Memory B cell (primary cell): Measurements from ENCODE around the gene RFPL4AL1.
A peak's percentile ranks its signal among the peaks of the same experiment; 100 is the strongest.
"Not testable (repeated sequence)": the region's sequence is repeated elsewhere in the genome, so short reads cannot be mapped to it uniquely, and the experiment has no call there.

Source experiments
- ATAC-seq: fragments of 150-1000 bp; cut with Tn5 transposase; 2 replicates; pipeline ENCODE4 v1.10.0; 2021; ENCODE audit warnings: low read depth, mild to moderate bottlenecking, moderate library complexity
- DNase-seq, 2 donors: peaks; one replicate each; pipeline ENCODE4 v3.0.0; 2022; ENCODE audit warnings: low spot score in 2 of 2
- H3K27ac Mint-ChIP-seq: one replicate; pipeline ENCODE4 v1.8.0; 2022; ENCODE audit warnings: mild to moderate bottlenecking, moderate library complexity, mixed read lengths
- H3K27me3 Mint-ChIP-seq: one replicate; pipeline ENCODE4 v1.8.0; 2022; ENCODE audit warnings: mixed read lengths
- H3K36me3 Mint-ChIP-seq: one replicate; pipeline ENCODE4 v1.8.0; 2022; ENCODE audit warnings: mild to moderate bottlenecking, mixed read lengths
- H3K4me1 Mint-ChIP-seq: one replicate; pipeline ENCODE4 v1.8.0; 2022; ENCODE audit warnings: mixed read lengths
- H3K4me3 Mint-ChIP-seq: one replicate; pipeline ENCODE4 v1.8.0; 2022; ENCODE audit warnings: mild to moderate bottlenecking, moderate library complexity, mixed read lengths
- H3K9me3 Mint-ChIP-seq: one replicate; pipeline ENCODE4 v1.8.0; 2022; ENCODE audit warnings: mixed read lengths

The RFPL4AL1 gene

DNA sequence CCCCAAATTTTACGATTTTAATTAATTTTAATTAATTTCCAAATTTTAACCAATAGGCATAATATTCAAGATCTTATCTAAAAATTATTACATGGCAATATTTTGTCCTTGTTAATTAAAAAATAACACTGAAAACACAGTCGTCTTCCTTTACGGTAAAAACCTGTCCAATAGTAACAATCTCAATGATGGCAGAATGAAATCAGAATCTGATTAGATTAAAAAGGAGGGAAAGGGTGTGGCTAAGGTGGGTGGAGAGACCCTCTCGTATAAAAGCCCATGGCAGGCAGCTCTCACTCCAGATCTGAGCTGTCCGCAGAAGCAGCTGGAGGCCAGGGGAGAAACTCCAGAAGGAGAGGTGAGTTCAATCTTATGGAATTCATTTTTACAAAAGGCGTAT is at the start of gene RFPL4AL1:
RFPL4AL1 (plus strand) TSS at position 301 of the 400 bp plus-strand sequence. CDS start 2,687 bp downstream, outside the sequence.
- not testable (repeated sequence) for H3K9me3 Mint-ChIP-seq, DNase-seq, H3K27ac Mint-ChIP-seq, H3K36me3 Mint-ChIP-seq, H3K4me3 Mint-ChIP-seq, H3K4me1 Mint-ChIP-seq, ATAC-seq
- H3K27me3 Mint-ChIP-seq = peaks cover 13% of the 10 kb centered on the region

DNA sequence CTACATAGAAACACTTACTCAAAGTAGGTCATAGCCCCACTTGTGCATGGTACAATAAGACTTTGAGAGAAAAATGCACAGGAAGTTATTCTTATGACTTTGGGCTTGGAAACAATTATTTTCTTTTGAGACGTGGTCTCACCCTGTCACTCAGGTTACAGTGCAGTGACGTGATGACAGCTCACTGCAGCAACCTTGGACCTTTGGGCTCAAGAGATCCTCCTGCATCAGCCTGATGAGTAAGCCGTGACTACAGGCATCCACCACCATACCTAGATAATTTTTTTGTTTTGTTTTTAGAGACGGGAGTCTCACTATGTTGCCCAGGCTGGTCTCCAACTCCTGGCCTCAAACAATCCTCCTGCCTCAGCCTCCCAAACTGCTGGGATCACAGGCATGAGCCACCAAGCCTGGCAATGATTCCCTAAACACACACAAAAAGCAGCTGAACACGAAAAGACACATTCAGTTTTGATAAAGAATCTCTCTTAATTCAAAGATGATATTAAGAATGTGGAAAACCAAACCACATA is 48.6 kb upstream of the RFPL4AL1 start:
- DNase-seq = no peak
- H3K27me3 Mint-ChIP-seq = peaks cover 29% of the 10 kb centered on the region
- peaks cover 8% of the 10 kb centered on the region for H3K9me3 Mint-ChIP-seq
- no peaks in the 10 kb centered on the region for H3K4me1 Mint-ChIP-seq
- no peak for ATAC-seq
- H3K4me3 Mint-ChIP-seq = no peak overlapping the region
- no peaks in the 10 kb centered on the region for H3K36me3 Mint-ChIP-seq
- no peak overlapping the region for H3K27ac Mint-ChIP-seq

DNA sequence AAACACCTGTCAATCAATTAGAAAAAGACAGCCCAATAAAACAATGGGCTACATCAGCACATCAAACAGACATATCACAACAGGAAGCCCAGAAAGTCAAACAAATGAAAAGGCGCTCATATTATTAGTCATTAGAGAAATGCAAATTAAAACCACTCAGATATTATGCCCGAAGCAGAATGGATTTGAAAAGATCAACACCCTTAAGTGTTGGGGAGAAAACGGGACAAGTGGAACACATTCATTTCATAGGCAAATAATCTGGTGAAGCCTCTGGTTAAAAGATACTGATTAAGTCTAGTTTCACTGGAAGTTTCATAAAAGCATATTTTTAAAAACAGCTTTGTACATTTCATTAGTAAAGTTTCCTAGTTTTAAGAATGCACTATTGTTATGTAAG is 48.1 kb upstream of the RFPL4AL1 start:
- H3K9me3 Mint-ChIP-seq = peaks cover 8% of the 10 kb centered on the region
- no peak overlapping the region for H3K27ac Mint-ChIP-seq
- ATAC-seq = no peak
- H3K4me3 Mint-ChIP-seq = no peak overlapping the region
- no peaks in the 10 kb centered on the region for H3K36me3 Mint-ChIP-seq
- no peaks in the 10 kb centered on the region for H3K4me1 Mint-ChIP-seq
- peaks cover 32% of the 10 kb centered on the region for H3K27me3 Mint-ChIP-seq
- DNase-seq = no peak

DNA sequence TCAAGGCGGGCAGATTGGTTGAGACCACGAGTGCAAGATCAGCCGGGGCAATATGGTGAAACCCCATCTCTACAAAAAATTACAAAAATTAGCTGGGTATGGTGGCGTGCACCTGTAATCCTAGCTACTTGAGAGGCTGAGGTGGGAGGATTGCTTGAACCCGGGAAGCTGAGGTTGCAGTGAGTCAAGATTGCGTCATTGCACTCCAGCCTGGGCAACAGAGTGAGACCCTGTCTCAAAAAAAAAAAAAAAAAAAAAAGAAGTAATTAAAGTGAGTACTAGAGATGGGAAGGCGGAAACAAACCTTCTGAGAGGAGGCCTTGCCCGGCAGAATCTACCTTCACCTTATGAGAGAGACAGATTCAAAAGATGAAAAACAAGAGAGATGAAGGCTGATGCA is 45.4 kb upstream of the RFPL4AL1 start:
- no peaks in the 10 kb centered on the region for H3K4me1 Mint-ChIP-seq

DNA sequence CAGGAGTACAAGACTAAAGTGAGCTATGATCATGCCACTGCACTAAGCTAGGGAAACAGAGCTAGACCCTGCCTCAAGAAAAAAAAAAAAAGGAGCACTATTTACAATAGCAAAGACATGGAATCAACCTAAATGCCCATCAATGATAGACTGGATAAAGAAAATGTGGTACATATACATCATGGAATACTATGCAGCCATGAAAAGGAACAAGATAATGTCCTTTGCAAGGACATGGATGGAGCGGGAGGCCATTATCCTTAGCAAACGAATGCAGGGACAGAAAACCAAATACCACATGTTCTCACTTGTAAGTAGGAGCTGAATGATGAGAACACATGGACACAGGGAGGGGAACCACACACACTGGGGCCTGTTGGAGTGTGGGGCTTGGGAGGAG is 38.5 kb upstream of the RFPL4AL1 start:
- not testable (repeated sequence) for DNase-seq, ATAC-seq

More for the DNA sequence above, 45.4 kb upstream of the RFPL4AL1 start:
- H3K4me3 Mint-ChIP-seq = no peak overlapping the region
- ATAC-seq = no peak
- H3K27me3 Mint-ChIP-seq = peaks cover 22% of the 10 kb centered on the region
- DNase-seq = no peak
- no peak overlapping the region for H3K27ac Mint-ChIP-seq
- peaks cover 8% of the 10 kb centered on the region for H3K9me3 Mint-ChIP-seq
- no peaks in the 10 kb centered on the region for H3K36me3 Mint-ChIP-seq

DNA sequence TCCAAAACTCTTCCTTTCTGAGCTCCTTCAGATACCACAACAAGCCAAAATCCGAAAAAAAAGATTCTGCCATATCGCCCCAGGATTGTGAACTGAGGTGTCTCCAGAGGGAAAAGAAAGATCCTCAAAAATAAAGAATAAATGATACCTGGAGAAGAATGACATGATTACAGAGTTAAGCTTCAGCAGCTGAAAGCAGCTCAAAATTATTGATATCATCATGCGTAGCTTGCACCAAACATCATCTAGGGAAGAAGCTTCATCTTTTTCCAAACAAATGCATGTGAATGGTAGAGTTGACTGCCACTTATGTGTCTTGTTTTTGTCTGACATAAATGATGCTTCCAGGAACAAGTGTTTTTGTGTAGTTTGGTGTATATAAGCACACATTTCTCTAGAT is 30.6 kb upstream of the RFPL4AL1 start, which contains the start of gene NLRP9:
NLRP9 (minus strand) TSS at position 101 of the 400 bp plus-strand sequence; CDS start at position 73, 28 bp downstream.
- Mint-ChIP-seq H3K4me1 (no peaks in the 10 kb centered on the region), H3K9me3 (no peaks in the 10 kb centered on the region), H3K27me3 (peaks cover 12% of the 10 kb centered on the region), H3K27ac (no peak within 1 kb of the TSS), H3K4me3 (no peak within 1 kb of the TSS), H3K36me3 (no peaks in the 10 kb centered on the region)
- no peak for ATAC-seq
- no peak for DNase-seq

More for the DNA sequence above, 38.5 kb upstream of the RFPL4AL1 start:
- not testable (repeated sequence) for H3K27ac Mint-ChIP-seq, H3K27me3 Mint-ChIP-seq, H3K4me3 Mint-ChIP-seq, H3K4me1 Mint-ChIP-seq, H3K36me3 Mint-ChIP-seq, H3K9me3 Mint-ChIP-seq

DNA sequence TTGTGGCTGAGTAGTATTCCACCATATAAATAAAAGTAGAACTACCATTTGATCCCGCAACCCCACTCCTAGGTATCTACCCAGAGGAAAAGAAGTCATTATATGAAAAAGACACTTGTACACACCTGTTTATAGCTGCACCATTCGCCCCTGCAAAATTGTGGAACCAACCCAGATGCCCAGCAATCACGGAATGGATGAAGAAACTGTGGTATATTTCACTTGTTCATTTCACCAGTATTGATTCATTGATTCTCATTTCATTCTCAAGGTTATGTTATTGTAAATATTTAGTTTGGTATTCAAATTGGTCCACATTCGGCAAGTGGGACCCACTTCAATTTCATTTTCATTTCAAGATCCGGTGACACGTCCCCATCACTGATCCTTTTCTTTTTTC is 18.2 kb upstream of the RFPL4AL1 start:
- no peaks in the 10 kb centered on the region for H3K36me3 Mint-ChIP-seq
- ATAC-seq (no peak), DNase-seq (no peak)
- H3K4me3 Mint-ChIP-seq = no peak overlapping the region
- H3K9me3 Mint-ChIP-seq = no peaks in the 10 kb centered on the region
- peaks cover 5% of the 10 kb centered on the region for H3K27me3 Mint-ChIP-seq
- H3K27ac Mint-ChIP-seq = no peak overlapping the region
- no peaks in the 10 kb centered on the region for H3K4me1 Mint-ChIP-seq

DNA sequence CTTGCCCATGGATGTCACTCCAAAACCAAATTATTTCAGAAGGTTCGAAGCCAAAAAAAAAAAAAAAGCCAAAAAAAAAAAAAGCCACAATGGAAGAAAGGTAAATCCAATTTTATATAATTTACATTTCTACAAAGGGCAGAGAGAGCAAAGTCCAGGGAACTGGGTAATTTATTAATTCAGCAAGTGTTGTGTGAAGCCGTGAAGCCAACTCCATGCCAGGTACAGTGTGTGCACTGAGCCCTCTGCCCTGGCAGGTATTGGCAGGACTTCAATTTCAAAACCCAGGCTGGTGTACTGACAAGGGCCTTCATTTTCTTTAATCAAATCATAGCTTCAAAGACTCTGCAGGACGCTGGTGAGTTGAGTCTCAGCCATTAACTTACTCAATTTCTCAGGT is 15.5 kb upstream of the RFPL4AL1 start:
- peaks cover 10% of the 10 kb centered on the region for H3K27me3 Mint-ChIP-seq
- ATAC-seq = no peak
- H3K9me3 Mint-ChIP-seq = no peaks in the 10 kb centered on the region
- H3K27ac Mint-ChIP-seq = no peak overlapping the region
- no peaks in the 10 kb centered on the region for H3K36me3 Mint-ChIP-seq
- H3K4me1 Mint-ChIP-seq = no peaks in the 10 kb centered on the region
- H3K4me3 Mint-ChIP-seq = no peak overlapping the region
- DNase-seq = no peak

DNA sequence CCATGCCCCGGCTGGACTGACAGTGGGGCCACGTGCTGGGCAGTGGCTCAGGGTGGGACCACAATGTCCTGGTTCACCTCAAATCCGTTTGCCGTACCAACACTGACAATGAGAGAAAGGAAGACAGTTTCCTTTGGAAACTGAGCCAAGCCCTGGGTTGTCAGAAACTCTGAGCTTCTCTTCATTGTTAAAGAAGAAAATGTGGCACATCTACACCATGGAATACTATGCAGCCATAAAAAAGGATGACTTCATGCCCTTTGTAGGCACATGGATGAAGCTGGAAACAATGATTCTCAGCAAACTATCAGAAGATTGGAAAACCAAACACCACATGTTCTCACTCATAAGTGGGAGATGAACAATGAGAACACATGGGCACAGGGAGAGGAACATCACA is 12.1 kb upstream of the RFPL4AL1 start:
- DNase-seq, ATAC-seq, H3K4me1 Mint-ChIP-seq, H3K4me3 Mint-ChIP-seq, H3K9me3 Mint-ChIP-seq, H3K36me3 Mint-ChIP-seq, H3K27ac Mint-ChIP-seq: not testable (repeated sequence)
- H3K27me3 Mint-ChIP-seq = peaks cover 13% of the 10 kb centered on the region

DNA sequence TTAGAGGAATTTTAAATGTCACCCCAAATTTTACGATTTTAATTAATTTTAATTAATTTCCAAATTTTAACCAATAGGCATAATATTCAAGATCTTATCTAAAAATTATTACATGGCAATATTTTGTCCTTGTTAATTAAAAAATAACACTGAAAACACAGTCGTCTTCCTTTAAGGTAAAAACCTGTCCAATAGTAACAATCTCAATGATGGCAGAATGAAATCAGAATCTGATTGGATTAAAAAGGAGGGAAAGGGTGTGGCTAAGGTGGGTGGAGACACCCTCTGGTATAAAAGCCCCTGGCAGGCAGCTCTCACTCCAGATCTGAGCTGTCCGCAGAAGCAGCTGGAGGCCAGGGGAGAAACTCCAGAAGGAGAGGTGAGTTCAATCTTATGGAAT is 10.1 kb upstream of the RFPL4AL1 start, which contains the start of gene RFPL4A:
RFPL4A (plus strand) TSS at position 301 of the 400 bp plus-strand sequence. CDS start 2,704 bp downstream, outside the sequence.
- not testable (repeated sequence) for H3K4me3 Mint-ChIP-seq, DNase-seq, ATAC-seq, H3K27ac Mint-ChIP-seq, H3K4me1 Mint-ChIP-seq, H3K9me3 Mint-ChIP-seq, H3K36me3 Mint-ChIP-seq
- H3K27me3 Mint-ChIP-seq = peaks cover 10% of the 10 kb centered on the region

DNA sequence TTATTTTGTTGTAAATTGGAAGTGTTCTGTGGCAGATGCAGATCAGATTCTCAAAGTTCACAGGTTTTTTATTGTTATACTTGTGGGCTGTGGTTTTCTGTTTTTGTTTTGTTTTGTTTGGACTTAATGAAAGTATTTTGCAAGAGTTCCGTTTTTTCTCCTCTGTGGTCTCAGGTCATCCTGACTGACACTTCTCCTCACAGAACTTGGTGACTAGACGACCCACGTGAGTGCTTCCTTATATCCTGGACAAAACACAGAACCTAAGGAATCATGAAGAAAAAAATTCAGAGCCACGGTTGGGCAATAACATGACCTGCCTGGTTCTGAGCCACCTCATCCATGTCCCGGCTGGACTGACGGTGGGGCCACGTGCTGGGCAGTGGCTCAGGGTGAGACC is 2.5 kb upstream of the RFPL4AL1 start:
- peaks cover 14% of the 10 kb centered on the region for H3K27me3 Mint-ChIP-seq
- no peak for DNase-seq
- H3K4me1 Mint-ChIP-seq = no peaks in the 10 kb centered on the region
- no peak overlapping the region for H3K4me3 Mint-ChIP-seq
- ATAC-seq = no peak
- H3K9me3 Mint-ChIP-seq = peaks cover 7% of the 10 kb centered on the region
- no peaks in the 10 kb centered on the region for H3K36me3 Mint-ChIP-seq
- H3K27ac Mint-ChIP-seq = no peak overlapping the region

DNA sequence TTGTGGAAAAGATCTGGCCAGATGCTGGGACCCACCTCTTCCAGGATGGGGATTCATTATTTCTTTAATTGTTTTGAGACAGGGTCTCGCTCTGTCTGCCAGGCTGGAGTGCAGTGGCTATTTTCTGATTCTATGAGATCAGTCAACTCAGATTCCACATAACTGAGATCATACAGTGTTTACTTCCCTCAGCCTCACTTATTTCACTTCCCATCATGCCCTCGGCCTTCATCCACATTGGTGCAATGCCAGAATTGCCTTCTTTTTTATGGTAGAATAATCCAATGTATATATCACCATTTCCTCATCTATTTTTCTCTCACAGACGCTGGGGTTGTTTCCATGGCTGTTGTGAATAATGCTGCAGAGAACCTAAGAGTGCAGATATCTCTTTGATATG is 714 bp downstream of the RFPL4AL1 start:
- H3K9me3 Mint-ChIP-seq, H3K27ac Mint-ChIP-seq, H3K4me3 Mint-ChIP-seq, DNase-seq, H3K36me3 Mint-ChIP-seq, ATAC-seq, H3K4me1 Mint-ChIP-seq: not testable (repeated sequence)
- H3K27me3 Mint-ChIP-seq = peaks cover 13% of the 10 kb centered on the region

DNA sequence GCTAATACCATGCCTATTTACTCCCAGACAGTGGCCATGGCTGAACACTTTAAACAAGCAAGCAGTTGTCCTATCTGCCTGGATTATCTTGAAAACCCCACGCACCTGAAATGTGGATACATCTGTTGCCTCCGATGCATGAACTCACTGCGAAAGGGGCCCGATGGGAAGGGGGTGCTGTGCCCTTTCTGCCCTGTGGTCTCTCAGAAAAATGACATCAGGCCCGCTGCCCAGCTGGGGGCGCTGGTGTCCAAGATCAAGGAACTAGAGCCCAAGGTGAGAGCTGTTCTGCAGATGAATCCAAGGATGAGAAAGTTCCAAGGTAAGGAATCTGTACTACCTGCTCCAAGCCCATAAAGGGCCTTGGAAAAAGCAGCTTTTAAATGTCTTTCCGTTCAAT is 8.6 kb downstream of the RFPL4AL1 start:
- Mint-ChIP-seq H3K9me3 (peaks cover 1% of the 10 kb centered on the region), H3K4me3 (no peak overlapping the region), H3K4me1 (no peaks in the 10 kb centered on the region), H3K36me3 (peaks cover 2% of the 10 kb centered on the region), H3K27me3 (peaks cover 25% of the 10 kb centered on the region), H3K27ac (no peak overlapping the region)
- DNase-seq (peak in 1 of 2 donors; percentile 8), ATAC-seq (no peak)

DNA sequence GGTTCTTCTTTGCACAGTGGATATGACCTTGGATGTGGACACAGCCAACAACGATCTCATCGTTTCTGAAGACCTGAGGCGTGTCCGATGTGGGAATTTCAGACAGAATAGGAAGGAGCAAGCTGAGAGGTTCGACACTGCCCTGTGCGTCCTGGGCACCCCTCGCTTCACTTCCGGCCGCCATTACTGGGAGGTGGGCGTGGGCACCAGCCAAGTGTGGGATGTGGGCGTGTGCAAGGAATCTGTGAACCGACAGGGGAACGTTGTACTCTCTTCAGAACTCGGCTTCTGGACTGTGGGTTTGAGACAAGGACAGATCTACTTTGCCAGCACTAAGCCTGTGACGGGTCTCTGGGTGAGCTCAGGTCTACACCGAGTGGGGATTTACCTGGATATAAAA is 9.4 kb downstream of the RFPL4AL1 start:
- Mint-ChIP-seq H3K27ac (no peak overlapping the region), H3K4me1 (no peaks in the 10 kb centered on the region), H3K27me3 (peaks cover 27% of the 10 kb centered on the region), H3K36me3 (peaks cover 2% of the 10 kb centered on the region), H3K9me3 (peaks cover 1% of the 10 kb centered on the region), H3K4me3 (no peak overlapping the region)
- ATAC-seq (no peak), DNase-seq (no peak)

DNA sequence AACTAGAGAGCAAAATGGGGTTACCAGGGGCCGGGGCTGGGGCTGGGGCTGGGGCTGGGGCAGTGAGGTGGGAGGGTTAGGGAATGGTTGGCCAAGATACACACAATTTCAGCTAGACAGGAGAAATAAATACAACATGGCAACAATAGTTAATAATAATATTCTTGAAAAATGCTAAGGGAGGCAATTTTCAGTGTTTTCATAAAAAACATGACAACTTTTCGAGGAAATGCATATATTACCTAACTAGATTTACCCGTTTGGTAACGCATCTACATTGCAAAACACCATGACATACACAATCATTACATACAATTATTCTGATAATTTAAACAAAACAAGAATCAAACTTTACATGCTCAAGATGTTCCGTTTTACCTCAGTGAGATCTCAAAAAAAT is 12.2 kb downstream of the RFPL4AL1 start:
- Mint-ChIP-seq H3K4me1 (no peaks in the 10 kb centered on the region), H3K4me3 (no peak overlapping the region), H3K36me3 (peaks cover 2% of the 10 kb centered on the region), H3K27me3 (peaks cover 17% of the 10 kb centered on the region), H3K9me3 (peaks cover 1% of the 10 kb centered on the region), H3K27ac (no peak overlapping the region)
- no peak for DNase-seq
- ATAC-seq = no peak
